SH-SY5Y (cell line): Measurements from ENCODE around the gene ATP10A.

Source experiments
- GATA2 ChIP-seq: IDR thresholded peaks from 2 replicates; pipeline ENCODE4 v1.6.1; 2011; ENCODE audit warnings: mild to moderate bottlenecking, low read depth, low read length
- GATA3 ChIP-seq: IDR thresholded peaks from 2 replicates; pipeline ENCODE4 v1.6.1; 2011; ENCODE audit warnings: low read depth, mild to moderate bottlenecking, low read length, moderate library complexity

DNA sequence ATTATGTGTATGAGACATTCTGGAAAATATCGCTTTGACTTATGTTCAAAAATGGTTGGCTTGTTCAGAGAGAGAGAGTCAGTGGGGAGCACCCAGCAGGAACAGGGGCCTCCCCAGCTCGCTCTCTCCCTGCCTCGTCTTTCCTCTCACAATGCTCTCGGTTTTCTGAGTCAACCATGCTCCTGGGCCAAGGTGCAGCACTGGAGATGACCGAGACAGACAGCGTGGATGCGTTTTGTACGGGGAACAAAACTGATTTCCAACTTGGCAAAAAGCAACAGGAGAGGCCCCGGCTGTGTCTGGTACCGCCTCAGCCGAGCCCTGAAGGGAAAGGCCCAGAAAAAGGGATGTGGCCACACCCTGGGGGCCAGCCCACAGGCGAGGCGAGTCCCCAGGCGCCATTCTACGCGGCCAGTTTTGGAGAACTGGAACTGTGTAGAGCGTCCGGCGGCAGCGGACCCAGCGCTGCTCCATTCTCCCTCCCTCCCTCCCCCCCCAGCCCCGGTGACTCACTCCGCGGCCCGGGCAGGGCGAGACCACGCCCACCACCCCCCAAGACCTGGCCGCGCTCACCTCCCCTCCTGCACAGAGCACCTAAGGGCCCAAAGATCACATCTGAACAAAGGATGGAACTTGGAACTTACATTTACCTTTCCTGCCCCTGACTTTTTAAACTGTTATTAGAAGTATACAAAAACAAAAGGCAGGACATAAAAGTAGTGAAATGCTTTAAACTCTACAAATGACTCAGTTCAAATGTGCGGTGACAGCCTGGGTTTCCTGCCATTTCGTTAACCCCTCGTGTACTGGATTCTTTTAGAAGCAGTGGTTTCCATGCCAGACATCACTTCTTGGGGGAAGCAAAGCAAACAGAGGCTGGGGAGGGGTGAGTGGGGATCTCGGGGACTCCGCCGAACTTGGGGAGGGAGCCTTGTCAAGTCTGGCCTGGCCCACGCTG is 12.7 kb downstream of the ATP10A start:
- TF ChIP-seq GATA2: no peak
- no peak for TF ChIP-seq GATA3
